Caco-2 (cell line): ENCODE measurements around the gene SERPINA12. TPM values are rescaled to one million over a fixed set of nuclear protein-coding genes. Genes with fewer than 3 reads are reported as not detected.

Source experiments
- BruUV-seq: library from RNA; stranded (reverse); fragments of 400-500 nt; replicated peaks from 2 replicates; lab custom pipeline; 2021; lab: Mats Ljungman, UMichigan
- CTCF ChIA-PET: fragments of 300-600 bp; sonication (Branson Sonifier 250); formaldehyde crosslinking; loops from one replicate; lab custom pipeline; 2022; ENCODE audit warnings: antibody characterized with exemption; lab: Charles Lee
- POLR2A ChIA-PET: fragments of 300-600 bp; sonication (Branson Sonifier 250); formaldehyde crosslinking; loops from one replicate; lab custom pipeline; 2022; ENCODE audit warnings: antibody characterized with exemption; lab: Charles Lee
- DNase-seq, 2 experiments: peaks; one replicate each; pipeline versions ENCODE4 v3.0.0 to v3.0.0-alpha.2; 2020 to 2022
- H3K27me3 ChIP-seq: replicated peaks from 2 replicates; pipeline ENCODE4 v1.6.0; 2011; ENCODE audit warnings: low read length; ENCODE audit not compliant: control insufficient read depth, insufficient read depth
- H3K36me3 ChIP-seq: 2 replicates; pipeline ENCODE4 v1.5.1; 2011; ENCODE audit warnings: low read length; ENCODE audit not compliant: control insufficient read depth, insufficient read depth
- H3K4me1 ChIP-seq: fragments of 250-450 bp; sonication (Bioruptor Pico); 2 replicates; pipeline ENCODE4 v1.5.1; 2020; ENCODE audit warnings: mild to moderate bottlenecking
- H3K4me3 ChIP-seq: 2 replicates; pipeline ENCODE4 v1.5.1; 2011; ENCODE audit warnings: low read depth, mild to moderate bottlenecking, control low read depth, low read length
- H3K9me3 ChIP-seq: fragments of 250-450 bp; sonication (Bioruptor Pico); 2 replicates; pipeline ENCODE4 v1.5.1; 2020; ENCODE audit warnings: mild to moderate bottlenecking, moderate library complexity
- H3K27ac Mint-ChIP-seq: one replicate; pipeline ENCODE4 v1.8.0; 2022; ENCODE audit warnings: mixed read lengths; ENCODE audit not compliant: unreplicated experiment
- H3K27me3 Mint-ChIP-seq: one replicate; pipeline ENCODE4 v1.8.0; 2022; ENCODE audit warnings: mixed read lengths; ENCODE audit not compliant: insufficient read depth, unreplicated experiment
- H3K36me3 Mint-ChIP-seq: one replicate; pipeline ENCODE4 v1.8.0; 2022; ENCODE audit warnings: mild to moderate bottlenecking, mixed read lengths; ENCODE audit not compliant: insufficient read depth, unreplicated experiment
- H3K4me1 Mint-ChIP-seq: one replicate; pipeline ENCODE4 v1.8.0; 2022; ENCODE audit warnings: low read depth, mixed read lengths; ENCODE audit not compliant: unreplicated experiment
- H3K4me3 Mint-ChIP-seq: one replicate; pipeline ENCODE4 v1.8.0; 2022; ENCODE audit warnings: mild to moderate bottlenecking, moderate library complexity, mixed read lengths; ENCODE audit not compliant: unreplicated experiment
- H3K9me3 Mint-ChIP-seq: one replicate; pipeline ENCODE4 v1.8.0; 2022; ENCODE audit warnings: mixed read lengths; ENCODE audit not compliant: unreplicated experiment
- CTCF ChIP-seq, 2 experiments: fragments of 200-600 bp in 1 of 2; IDR thresholded peaks; 1 replicate in 1 of 2; 2 replicates in 1 of 2; pipeline versions ENCODE4 v1.5.1 to v1.8.0; 2011 to 2022; ENCODE audit warnings: antibody characterized with exemption in 1 of 2, control low read depth in 1 of 2, inconsistent platforms in 1 of 2, low read depth in 1 of 2, low read length in 1 of 2, mild to moderate bottlenecking in 1 of 2, moderate library complexity in 1 of 2; ENCODE audit not compliant: insufficient read depth in 1 of 2, severe bottlenecking in 1 of 2, unreplicated experiment in 1 of 2
- intact Hi-C: fragments of 100-400 bp; cut with micrococcal nuclease; formaldehyde crosslinking; loops from one replicate; pipeline ENCODE4 v1.10.0; 2022; ENCODE audit not compliant: unreplicated experiment
- total RNA-seq: library from RNA; stranded (reverse); gene quantifications from 2 replicates; pipeline ENCODE4 v1.2.3, GENCODE V29; 2022

The SERPINA12 gene
- total RNA-seq, 1 experiment from 2014 or later, result not detected

GRCh38 chr14:94446126-94446525 is 63.1 kb downstream of the SERPINA12 start:
- Mint-ChIP-seq H3K4me3 (no peak overlapping the region), H3K4me1 (peaks cover 3% of the 10 kb centered on the region), H3K27me3 (no peaks in the 10 kb centered on the region), H3K9me3 (no peaks in the 10 kb centered on the region), H3K27ac (no peak overlapping the region), H3K36me3 (no peaks in the 10 kb centered on the region)
- no peak for DNase-seq
- H3K4me3 ChIP-seq, result no peak overlapping the region
- no peaks in the 10 kb centered on the region for H3K9me3 ChIP-seq
- H3K4me1 ChIP-seq, result 0 out of 2 replicates have a peak, but pooled peaks cover 6% of the 10 kb centered on the region
- intact Hi-C loops, result no loop called here
- H3K36me3 ChIP-seq, result no peaks in the 10 kb centered on the region
- CTCF ChIA-PET, result no interaction called here
- POLR2A ChIA-PET, result no interaction called here
- H3K27me3 ChIP-seq, result no peaks in the 10 kb centered on the region
- no peak for TF ChIP-seq CTCF (IDR thresholded peaks at IDR 0.05; ENCODE audit: insufficient read depth in 1 of 2, low read depth in 1 of 2, low read length in 1 of 2, severe bottlenecking in 1 of 2, unreplicated experiment in 1 of 2)
- no TSS peak for BruUV-seq

- intact Hi-C loops, result no loop called here
- Histone ChIP-seq H3K9me3 (no peaks in the 10 kb centered on the region), H3K4me3 (no peak overlapping the region), H3K4me1 (no peaks in the 10 kb centered on the region), H3K36me3 (no peaks in the 10 kb centered on the region), H3K27me3 (no peaks in the 10 kb centered on the region)
- no peak for TF ChIP-seq CTCF (IDR thresholded peaks at IDR 0.05; ENCODE audit: insufficient read depth in 1 of 2, low read depth in 1 of 2, low read length in 1 of 2, severe bottlenecking in 1 of 2, unreplicated experiment in 1 of 2)
- no peak for DNase-seq
- CTCF ChIA-PET, result no interaction called here
- POLR2A ChIA-PET, result no interaction called here
- Mint-ChIP-seq H3K9me3 (no peaks in the 10 kb centered on the region), H3K4me3 (no peak overlapping the region), H3K27ac (no peak overlapping the region), H3K27me3 (no peaks in the 10 kb centered on the region), H3K36me3 (no peaks in the 10 kb centered on the region), H3K4me1 (no peaks in the 10 kb centered on the region)
- no TSS peak for BruUV-seq
Observed at GRCh38 chr14:94445003-94445402, 64.3 kb downstream of the SERPINA12 start.

- ChIA-PET CTCF (interaction anchor here (0.6 kb wide), 1 partner anchor 13 kb away, joined by 3 read pairs; no protein-coding TSS in a partner anchor), POLR2A (no interaction called here)
- Mint-ChIP-seq H3K4me1 (no peaks in the 10 kb centered on the region), H3K36me3 (no peaks in the 10 kb centered on the region), H3K27ac (no peak overlapping the region), H3K27me3 (peaks cover 3% of the 10 kb centered on the region), H3K4me3 (no peak overlapping the region), H3K9me3 (no peaks in the 10 kb centered on the region)
- Histone ChIP-seq H3K27me3 (no peaks in the 10 kb centered on the region), H3K36me3 (no peaks in the 10 kb centered on the region), H3K4me1 (no peaks in the 10 kb centered on the region), H3K9me3 (no peaks in the 10 kb centered on the region), H3K4me3 (no peak overlapping the region)
- no peak for TF ChIP-seq CTCF (IDR thresholded peaks at IDR 0.05; ENCODE audit: insufficient read depth in 1 of 2, low read depth in 1 of 2, low read length in 1 of 2, severe bottlenecking in 1 of 2, unreplicated experiment in 1 of 2)
- intact Hi-C loops, result no loop called here
- DNase-seq, result no peak
- BruUV-seq, result no TSS peak
Observed at GRCh38 chr14:94441531-94442205, 67.6 kb downstream of the SERPINA12 start.
